SU-DHL-6 (cell line): Measurements from ENCODE around the gene UXS1.

Experiments used
- H2AFZ ChIP-seq: fragments of 200-600 bp; sonication (generic); 2 replicates; pipeline ENCODE4 v1.6.1; 2014; ENCODE audit warnings: low read depth, mild to moderate bottlenecking, moderate library complexity, mixed read lengths, antibody characterized with exemption, low read length; ENCODE audit not compliant: severe bottlenecking
- H3F3A ChIP-seq: fragments of 200-600 bp; shearing (Covaris generic); 2 replicates; pipeline ENCODE4 v1.6.0; 2016; ENCODE audit warnings: antibody characterized with exemption, mild to moderate bottlenecking; ENCODE audit not compliant: insufficient read depth
- H3K27ac ChIP-seq: fragments of 200-600 bp; sonication (generic); 2 replicates; pipeline ENCODE4 v1.5.1; 2016; ENCODE audit warnings: low read depth, mild to moderate bottlenecking, low read length, moderate library complexity, mixed read lengths
- H3K27me3 ChIP-seq: fragments of 200-600 bp; sonication (generic), shearing (Covaris generic); 2 replicates; pipeline ENCODE4 v1.6.0; 2014; ENCODE audit warnings: mild to moderate bottlenecking, low read length
- H3K36me3 ChIP-seq: fragments of 200-600 bp; sonication (generic); 2 replicates; pipeline ENCODE4 v1.6.1; 2014; ENCODE audit warnings: mild to moderate bottlenecking, low read length, mixed read lengths
- H3K4me2 ChIP-seq: fragments of 300-600, 200-600 bp; shearing (Covaris generic), sonication (generic); 2 replicates; pipeline ENCODE4 v1.6.0; 2014; ENCODE audit warnings: low read length, low read depth, mild to moderate bottlenecking; ENCODE audit not compliant: poor library complexity, severe bottlenecking
- H3K4me3 ChIP-seq: fragments of 200-600 bp; sonication (generic); 2 replicates; pipeline ENCODE4 v1.5.1; 2014; ENCODE audit warnings: antibody characterized with exemption, low read length, mild to moderate bottlenecking, mixed read lengths; ENCODE audit not compliant: insufficient read depth, poor library complexity, severe bottlenecking
- H3K79me2 ChIP-seq: fragments of 200-600 bp; sonication (generic); 2 replicates; pipeline ENCODE4 v1.6.1; 2014; ENCODE audit warnings: mild to moderate bottlenecking, low read length, moderate library complexity; ENCODE audit not compliant: insufficient read depth
- H3K9ac ChIP-seq: fragments of 200-600 bp; sonication (generic); 2 replicates; pipeline ENCODE4 v1.7.0; 2014; ENCODE audit warnings: mild to moderate bottlenecking, low read length
- H3K9me2 ChIP-seq: fragments of 200-600 bp; sonication (generic); replicated peaks from 2 replicates; pipeline ENCODE4 v1.6.1; 2014; ENCODE audit warnings: low read length; ENCODE audit not compliant: insufficient read depth
- H3K9me3 ChIP-seq: fragments of 200-600 bp; sonication (generic); 2 replicates; pipeline ENCODE4 v1.6.1; 2014; ENCODE audit warnings: low read length, mixed read lengths; ENCODE audit not compliant: insufficient read depth
- H4K20me1 ChIP-seq: fragments of 200-600 bp; sonication (generic); 2 replicates; pipeline ENCODE4 v1.6.1; 2014; ENCODE audit warnings: low read depth, mild to moderate bottlenecking, antibody characterized with exemption, low read length, moderate library complexity, mixed read lengths
- CTCF ChIP-seq: fragments of 200-600 bp; sonication (generic); IDR thresholded peaks from one replicate; pipeline ENCODE4 v1.5.1; 2017; ENCODE audit warnings: antibody characterized with exemption, mild to moderate bottlenecking, low read length, moderate library complexity; ENCODE audit not compliant: insufficient read depth, poor library complexity, severe bottlenecking
- EZH2phosphoT487 ChIP-seq: fragments of 200-600 bp; sonication (generic), shearing (Covaris generic); conservative IDR thresholded peaks from 2 replicates; pipeline ENCODE4 v1.6.1; 2018; ENCODE audit warnings: mild to moderate bottlenecking, antibody characterized with exemption, low read length, moderate library complexity, mixed read lengths

The UXS1 gene

DNA sequence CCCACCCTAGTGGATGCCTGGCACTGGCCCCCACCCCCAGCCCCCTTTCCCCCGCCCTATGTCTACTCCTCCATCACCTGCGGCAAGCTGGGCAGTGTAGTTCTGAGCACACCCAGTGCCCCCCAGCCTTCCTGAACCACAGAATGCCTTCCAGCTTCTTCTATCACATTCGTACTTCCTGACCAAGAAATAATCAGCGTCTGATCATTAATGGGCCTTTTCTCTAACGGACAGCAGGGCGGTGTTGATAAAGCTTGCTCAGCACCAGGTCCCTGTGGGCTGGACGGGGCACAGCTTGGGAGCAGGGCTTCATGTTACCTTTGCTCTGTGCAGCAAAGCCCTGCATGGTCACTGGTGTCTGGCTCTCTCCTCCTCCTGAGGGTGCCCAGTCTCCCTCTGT lies 15.4 kb downstream of the UXS1 start:
- Histone ChIP-seq H2AFZ (no peak overlapping the region), H3K79me2 (no peaks in the 10 kb centered on the region), H3K27ac (no peak overlapping the region), H3K36me3 (no peaks in the 10 kb centered on the region), H3K4me2 (no peak overlapping the region), H3K27me3 (no peaks in the 10 kb centered on the region), H3K9me2 (no peaks in the 10 kb centered on the region), H3K9ac (no peak overlapping the region), H4K20me1 (no peaks in the 10 kb centered on the region), H3K4me3 (no peak overlapping the region), H3K9me3 (no peaks in the 10 kb centered on the region), H3F3A (no peaks in the 10 kb centered on the region)
- no peak for TF ChIP-seq CTCF
- TF ChIP-seq EZH2phosphoT487 = no peak

GRCh38 chr2:106177581-106177980 lies 16.5 kb downstream of the UXS1 start:
- no peaks in the 10 kb centered on the region for H3F3A ChIP-seq
- no peaks in the 10 kb centered on the region for H4K20me1 ChIP-seq
- H3K9me3 ChIP-seq = no peaks in the 10 kb centered on the region
- no peak for TF ChIP-seq EZH2phosphoT487
- no peak for TF ChIP-seq CTCF
- no peak overlapping the region for H3K4me3 ChIP-seq
- H3K36me3 ChIP-seq = no peaks in the 10 kb centered on the region
- no peaks in the 10 kb centered on the region for H3K27me3 ChIP-seq
- H3K9me2 ChIP-seq = no peaks in the 10 kb centered on the region
- no peak overlapping the region for H3K4me2 ChIP-seq
- no peak overlapping the region for H2AFZ ChIP-seq
- no peak overlapping the region for H3K9ac ChIP-seq
- no peak overlapping the region for H3K27ac ChIP-seq
- H3K79me2 ChIP-seq = no peaks in the 10 kb centered on the region

DNA sequence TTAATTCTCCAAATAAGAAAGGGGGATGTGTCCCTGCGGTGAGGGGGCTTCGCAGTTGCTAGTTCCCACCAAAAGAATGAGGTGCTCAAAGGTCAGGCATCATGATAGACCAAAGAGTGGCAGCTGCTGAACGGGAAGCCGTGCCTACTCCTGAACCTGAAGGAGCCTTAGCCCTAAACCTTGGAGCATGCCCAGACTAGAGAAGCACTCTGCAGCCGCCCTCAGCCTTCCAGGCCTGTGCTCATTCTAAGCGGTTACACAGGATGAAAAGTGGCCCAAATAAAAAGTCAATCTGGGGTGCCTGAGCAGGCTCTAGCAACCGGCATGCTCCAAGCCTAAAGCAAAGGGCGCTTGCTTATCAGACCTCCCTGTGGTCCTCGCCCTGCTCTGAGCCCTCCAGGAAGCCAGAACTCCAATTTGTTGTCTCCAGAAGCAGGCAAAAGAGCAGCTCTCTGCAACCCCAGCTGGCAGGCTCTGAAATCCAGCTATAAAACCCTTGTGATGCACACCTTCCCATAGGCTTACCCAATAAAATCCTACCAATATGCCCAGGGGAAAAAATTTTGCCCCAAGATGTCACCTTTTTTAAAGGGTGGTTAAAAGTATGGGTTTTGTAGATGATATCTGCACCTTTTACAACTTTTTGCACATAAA lies 17.5 kb downstream of the UXS1 start:
- H2AFZ ChIP-seq = no peak overlapping the region
- TF ChIP-seq EZH2phosphoT487 (no peak), CTCF (no peak)
- no peaks in the 10 kb centered on the region for H3F3A ChIP-seq
- no peaks in the 10 kb centered on the region for H3K36me3 ChIP-seq
- no peaks in the 10 kb centered on the region for H3K79me2 ChIP-seq
- H3K4me3 ChIP-seq = no peak overlapping the region
- H3K9me2 ChIP-seq = no peaks in the 10 kb centered on the region
- no peaks in the 10 kb centered on the region for H4K20me1 ChIP-seq
- H3K27ac ChIP-seq = no peak overlapping the region
- H3K9me3 ChIP-seq = no peaks in the 10 kb centered on the region
- H3K9ac ChIP-seq = no peak overlapping the region
- no peaks in the 10 kb centered on the region for H3K27me3 ChIP-seq
- H3K4me2 ChIP-seq = no peak overlapping the region
